Right lobe of liver (tissue), 6 donors: Measurements from ENCODE around the gene C2orf76. TPM values are rescaled to one million over a fixed set of nuclear protein-coding genes. Genes with fewer than 3 reads are reported as not detected.

Experiments used
- ATAC-seq, 4 donors: fragments of 200-7000 bp; cut with Tn5 transposase; one replicate each; pipeline ENCODE4 v1.9.1; 2020; ENCODE audit warnings: mild to moderate bottlenecking in 4 of 4, moderate library complexity in 4 of 4
- DNase-seq, 3 donors: peaks; one replicate each; pipeline ENCODE4 v3.0.0-alpha.2; 2020
- H3K27ac ChIP-seq, 3 donors: fragments of 200-600 bp; one replicate each; pipeline ENCODE4 v1.8.0; 2022
- H3K27me3 ChIP-seq, 2 donors: fragments of 200-600 bp; one replicate each; pipeline ENCODE4 v1.8.0; 2022
- H3K36me3 ChIP-seq, 4 donors: fragments of 200-600 bp; sonication (generic) in 1 of 4; one replicate each; pipeline versions ENCODE4 v1.5.1 to v1.8.0; 2017 to 2022; ENCODE audit warnings: control low read depth in 1 of 4
- H3K4me1 ChIP-seq, 4 donors: fragments of 200-600 bp; sonication (generic) in 1 of 4; one replicate each; pipeline versions ENCODE4 v1.5.1 to v1.8.0; 2017 to 2022; ENCODE audit warnings: control low read depth in 1 of 4
- H3K4me3 ChIP-seq, 3 donors: fragments of 200-600 bp; one replicate each; pipeline ENCODE4 v1.8.0; 2022
- H3K9me3 ChIP-seq, 4 donors: fragments of 200-600 bp; sonication (generic) in 1 of 4; one replicate each; pipeline versions ENCODE4 v1.5.1 to v1.8.0; 2017 to 2022; ENCODE audit warnings: control low read depth in 1 of 4
- POLR2A ChIP-seq: fragments of 450-650 bp; IDR thresholded peaks from one replicate; pipeline ENCODE4 v1.6.1; 2017; ENCODE audit warnings: antibody characterized with exemption, mild to moderate bottlenecking
- WGBS: methylation state at CpG from one replicate; pipeline ENCODE4 v1.1.6; 2018; ENCODE audit warnings: low coverage, low lambda C conversion rate; ENCODE audit not compliant: insufficient coverage; ENCODE audit errors: missing lambda C conversion rate; 5-methylcytosine and 5-hydroxymethylcytosine counted together
- intact Hi-C, 2 donors: fragments of 100-400 bp; cut with DNase I; formaldehyde crosslinking; loops; one replicate each; pipeline versions ENCODE4 v1.11.2 to v1.14.1; 2022
- total RNA-seq, 6 experiments: library from RNA; depleted of rRNA in 2 of 6; stranded (reverse); fragments of >200 nt in 2 of 6; fragmentation: NEBNext Ultra II Directional in 3 of 6; extraction: Animal tissue kit (Norgen Biotek cat#: 25700) in 3 of 6; gene quantifications; one replicate each; pipeline versions ENCODE4 v1.1.0 to v1.2.4, GENCODE V29; 2016 to 2023
- TF ChIP-seq, protein P1 (sequence below), 4 donors: fragments of 200-600 bp in 3 of 4; fragments of 450-650 bp in 1 of 4; IDR thresholded peaks; one replicate each; pipeline versions ENCODE4 v1.5.1 to v1.8.0; 2016 to 2022; ENCODE audit warnings: antibody characterized with exemption in 4 of 4, mild to moderate bottlenecking in 2 of 4
- donor health status: DM: no; HTN: yes; CAD: no.
- donor health status: DM: no; HTN: no; CAD: no.
- donor health status: DM: no; HTN: no; CAD: no.
- donor health status: DM: no; HTN: yes; CAD: no.
- donor health status: DM: no; HTN: yes; CAD: no.

Gene C2orf76
- total RNA-seq, 6 experiments from 2014 or later, result 2.6 to 5.5 (median 3.5) TPM

GRCh38 chr2:119350311-119350998 lies 16.2 kb downstream of the C2orf76 start:
- ATAC-seq, result no peak
- no peak for TF ChIP-seq POLR2A
- TF ChIP-seq, protein P1, sequence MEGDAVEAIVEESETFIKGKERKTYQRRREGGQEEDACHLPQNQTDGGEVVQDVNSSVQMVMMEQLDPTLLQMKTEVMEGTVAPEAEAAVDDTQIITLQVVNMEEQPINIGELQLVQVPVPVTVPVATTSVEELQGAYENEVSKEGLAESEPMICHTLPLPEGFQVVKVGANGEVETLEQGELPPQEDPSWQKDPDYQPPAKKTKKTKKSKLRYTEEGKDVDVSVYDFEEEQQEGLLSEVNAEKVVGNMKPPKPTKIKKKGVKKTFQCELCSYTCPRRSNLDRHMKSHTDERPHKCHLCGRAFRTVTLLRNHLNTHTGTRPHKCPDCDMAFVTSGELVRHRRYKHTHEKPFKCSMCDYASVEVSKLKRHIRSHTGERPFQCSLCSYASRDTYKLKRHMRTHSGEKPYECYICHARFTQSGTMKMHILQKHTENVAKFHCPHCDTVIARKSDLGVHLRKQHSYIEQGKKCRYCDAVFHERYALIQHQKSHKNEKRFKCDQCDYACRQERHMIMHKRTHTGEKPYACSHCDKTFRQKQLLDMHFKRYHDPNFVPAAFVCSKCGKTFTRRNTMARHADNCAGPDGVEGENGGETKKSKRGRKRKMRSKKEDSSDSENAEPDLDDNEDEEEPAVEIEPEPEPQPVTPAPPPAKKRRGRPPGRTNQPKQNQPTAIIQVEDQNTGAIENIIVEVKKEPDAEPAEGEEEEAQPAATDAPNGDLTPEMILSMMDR (IDR thresholded peaks at IDR 0.05), result no peak
- Histone ChIP-seq H3K4me3 (no peak overlapping the region), H3K36me3 (no peaks in the 10 kb centered on the region), H3K4me1 (peaks cover 0 to 5% (median 2%) of the 10 kb centered on the region in 4 donors), H3K27me3 (no peaks in the 10 kb centered on the region), H3K27ac (no peak overlapping the region), H3K9me3 (no peaks in the 10 kb centered on the region)
- no peak for DNase-seq
- intact Hi-C loops, result no loop called here
- WGBS, result 76% methylated on average over 3 of the region's 4 CpGs

GRCh38 chr2:119349289-119349688 lies 17.3 kb downstream of the C2orf76 start:
- Histone ChIP-seq H3K36me3 (no peaks in the 10 kb centered on the region), H3K4me1 (peaks cover 0 to 5% (median 4%) of the 10 kb centered on the region in 4 donors), H3K4me3 (no peak overlapping the region), H3K27me3 (no peaks in the 10 kb centered on the region), H3K27ac (no peak overlapping the region), H3K9me3 (no peaks in the 10 kb centered on the region)
- TF ChIP-seq, protein P1 (IDR thresholded peaks at IDR 0.05), result no peak
- TF ChIP-seq POLR2A, result no peak
- intact Hi-C loops, result no loop called here
- WGBS, result 100% methylated on average over 6 of the region's 6 CpGs
- ATAC-seq (no peak), DNase-seq (no peak)

- intact Hi-C loops, result no loop called here
- WGBS, result 85% methylated on average over 2 of the region's 2 CpGs
These were observed 24.9 kb downstream of the C2orf76 start for GRCh38 chr2:119341684-119342083.

GRCh38 chr2:119339562-119339923 lies 27.1 kb downstream of the C2orf76 start:
- no peaks in the 10 kb centered on the region for H3K4me1 ChIP-seq
- no peaks in the 10 kb centered on the region for H3K27me3 ChIP-seq
- DNase-seq (no peak), ATAC-seq (no peak)
- no peak overlapping the region for H3K4me3 ChIP-seq
- intact Hi-C loops, result no loop called here
- 88% methylated on average over 7 of the region's 7 CpGs for WGBS
- no peak overlapping the region for H3K27ac ChIP-seq
- H3K36me3 ChIP-seq, result no peaks in the 10 kb centered on the region
- no peaks in the 10 kb centered on the region for H3K9me3 ChIP-seq
- TF ChIP-seq, protein P1 (IDR thresholded peaks at IDR 0.05), result no peak
- no peak for TF ChIP-seq POLR2A

More at GRCh38 chr2:119341684-119342083, 24.9 kb downstream of the C2orf76 start:
- H3K4me3 ChIP-seq, result no peak overlapping the region
- no peak overlapping the region for H3K27ac ChIP-seq
- no peak for DNase-seq
- no peaks in the 10 kb centered on the region for H3K36me3 ChIP-seq
- H3K4me1 ChIP-seq, result peaks cover 0 to 4% (median 0%) of the 10 kb centered on the region in 4 donors
- TF ChIP-seq, protein P1 (IDR thresholded peaks at IDR 0.05), result no peak
- no peak for TF ChIP-seq POLR2A
- H3K27me3 ChIP-seq, result no peaks in the 10 kb centered on the region
- H3K9me3 ChIP-seq, result no peaks in the 10 kb centered on the region
- no peak for ATAC-seq
